WTC11 (cell line): Measurements from ENCODE around the gene BAIAP2. TPM values are rescaled to one million over a fixed set of nuclear protein-coding genes. Genes with fewer than 3 reads are reported as not detected.

Experiments used
- ATAC-seq: fragments of 200-7000 bp; cut with Tn5 transposase; 2 replicates; pipeline ENCODE4 v1.10.0; 2021; ENCODE audit warnings: mild to moderate bottlenecking, moderate library complexity
- CTCF ChIA-PET: fragments of 300-600 bp; sonication (Branson Sonifier 250); formaldehyde crosslinking; loops from one replicate; lab custom pipeline; 2021; ENCODE audit warnings: antibody characterized with exemption; lab: Charles Lee
- POLR2A ChIA-PET: fragments of 350-600 bp; sonication (Branson Sonifier 250); formaldehyde crosslinking; loops from one replicate; lab custom pipeline; 2021; ENCODE audit warnings: antibody characterized with exemption; lab: Charles Lee
- DNase-seq: peaks from one replicate; pipeline ENCODE4 v3.0.0; 2021; ENCODE audit warnings: low spot score
- H3K27ac Mint-ChIP-seq: 2 replicates; pipeline ENCODE4 v1.8.0; 2021; ENCODE audit warnings: mixed read lengths
- H3K27me3 Mint-ChIP-seq: 2 replicates; pipeline ENCODE4 v1.8.0; 2021; ENCODE audit warnings: low read depth, mild to moderate bottlenecking, moderate library complexity, mixed read lengths
- H3K36me3 Mint-ChIP-seq: 2 replicates; pipeline ENCODE4 v1.8.0; 2021; ENCODE audit warnings: mixed read lengths
- H3K4me1 Mint-ChIP-seq: 2 replicates; pipeline ENCODE4 v1.8.0; 2022; ENCODE audit warnings: mixed read lengths
- H3K4me3 Mint-ChIP-seq: 2 replicates; pipeline ENCODE4 v1.8.0; 2021; ENCODE audit warnings: mild to moderate bottlenecking, moderate library complexity, mixed read lengths
- H3K9me3 Mint-ChIP-seq: 2 replicates; pipeline ENCODE4 v1.8.0; 2021; ENCODE audit warnings: mixed read lengths
- ARID4B ChIP-seq: sonication (generic); formaldehyde crosslinking; IDR thresholded peaks from 2 replicates; pipeline ENCODE4 v1.8.0; 2023; ENCODE audit warnings: missing genetic modification reagents, mild to moderate bottlenecking, borderline replicate concordance
- ETV6 ChIP-seq: sonication (generic); formaldehyde crosslinking; IDR thresholded peaks from 2 replicates; pipeline ENCODE4 v1.8.1; 2022; ENCODE audit warnings: mild to moderate bottlenecking, missing genetic modification reagents
- FOXP1 ChIP-seq: sonication (generic); formaldehyde crosslinking; IDR thresholded peaks from 2 replicates; pipeline ENCODE4 v1.8.0; 2022; ENCODE audit warnings: missing genetic modification reagents, mild to moderate bottlenecking, moderate library complexity, borderline replicate concordance
- GABPB1 ChIP-seq: sonication (generic); formaldehyde crosslinking; IDR thresholded peaks from 2 replicates; pipeline ENCODE4 v1.8.1; 2023; ENCODE audit warnings: mild to moderate bottlenecking, missing genetic modification reagents
- IRF2 ChIP-seq: sonication (generic); formaldehyde crosslinking; IDR thresholded peaks from 2 replicates; pipeline ENCODE4 v1.8.0; 2022; ENCODE audit warnings: low read depth, missing genetic modification reagents, borderline replicate concordance
- KAT7 ChIP-seq: sonication (generic); formaldehyde crosslinking; IDR thresholded peaks from 2 replicates; pipeline ENCODE4 v1.8.1; 2023; ENCODE audit warnings: missing genetic modification reagents, mild to moderate bottlenecking, borderline replicate concordance
- MYBL2 ChIP-seq: sonication (generic); formaldehyde crosslinking; IDR thresholded peaks from 2 replicates; pipeline ENCODE4 v1.8.1; 2023; ENCODE audit warnings: mild to moderate bottlenecking, moderate library complexity, missing genetic modification reagents
- NFYB ChIP-seq: sonication (generic); formaldehyde crosslinking; conservative IDR thresholded peaks from 2 replicates; pipeline ENCODE4 v1.8.0; 2022; ENCODE audit warnings: low read depth, missing genetic modification reagents
- OVOL2 ChIP-seq: fragments of 250-450 bp; sonication (Bioruptor Pico); IDR thresholded peaks from 2 replicates; pipeline ENCODE4 v1.9.0; 2021; ENCODE audit warnings: mild to moderate bottlenecking, borderline replicate concordance
- ZNF219 ChIP-seq: sonication (generic); formaldehyde crosslinking; IDR thresholded peaks from 2 replicates; pipeline ENCODE4 v1.8.0; 2023; ENCODE audit warnings: missing genetic modification reagents, mild to moderate bottlenecking, borderline replicate concordance
- ZNF281 ChIP-seq: sonication (generic); formaldehyde crosslinking; IDR thresholded peaks from 2 replicates; pipeline ENCODE4 v1.8.0; 2023; ENCODE audit warnings: mild to moderate bottlenecking, missing genetic modification reagents
- ZNF396 ChIP-seq: fragments of 250-450 bp; sonication (Bioruptor Pico); IDR thresholded peaks from 2 replicates; pipeline ENCODE4 v1.8.0; 2021; ENCODE audit warnings: mild to moderate bottlenecking, moderate library complexity, borderline replicate concordance
- ZNF532 ChIP-seq: fragments of 250-450 bp; sonication (Bioruptor Pico); IDR thresholded peaks from 2 replicates; pipeline ENCODE4 v1.9.0; 2021; ENCODE audit warnings: mild to moderate bottlenecking, borderline replicate concordance
- total RNA-seq: library from RNA; stranded (reverse); gene quantifications from 3 replicates; pipeline ENCODE4 v1.2.3, GENCODE V29; 2021

The BAIAP2 gene
- total RNA-seq, 1 experiment from 2014 or later: 20.7 TPM

- H3K4me1 Mint-ChIP-seq: peaks cover 7% of the 10 kb centered on the region
- ChIA-PET CTCF (interaction anchor here (1.4 to 1.7 kb wide), 4 partner anchors 31 to 98 kb away, joined by 3 to 6 read pairs (median 4); no protein-coding TSS in a partner anchor), POLR2A (interaction anchor here (0.8 kb wide), 1 partner anchor 13 kb away, joined by 3 read pairs; no protein-coding TSS in a partner anchor)
- H3K27me3 Mint-ChIP-seq: no peaks in the 10 kb centered on the region
- 0 out of 2 replicates have a peak, but pooled peaks have one; percentile 31 for TF ChIP-seq GABPB1
- no peak for TF ChIP-seq OVOL2
- no peak for DNase-seq
- H3K27ac Mint-ChIP-seq: peak overlapping the region; percentile 85
- ATAC-seq: no peak
- no peak overlapping the region for H3K4me3 Mint-ChIP-seq
- no peaks in the 10 kb centered on the region for H3K36me3 Mint-ChIP-seq
- H3K9me3 Mint-ChIP-seq: no peaks in the 10 kb centered on the region
These were observed 10.0 kb downstream of the BAIAP2 start for GRCh38 chr17:81044764-81045589.

GRCh38 chr17:81045590-81046095 is 10.7 kb downstream of the BAIAP2 start:
- Mint-ChIP-seq H3K9me3 (no peaks in the 10 kb centered on the region), H3K27me3 (no peaks in the 10 kb centered on the region), H3K4me1 (peaks cover 7% of the 10 kb centered on the region), H3K27ac (no peak overlapping the region), H3K4me3 (no peak overlapping the region), H3K36me3 (no peaks in the 10 kb centered on the region)
- ATAC-seq (no peak), DNase-seq (no peak)
- ChIA-PET CTCF (interaction anchor here (0.8 to 1.7 kb wide), 2 partner anchors 22 to 56 kb away, joined by 3 to 6 read pairs; no protein-coding TSS in a partner anchor), POLR2A (no interaction called here)
- TF ChIP-seq ZNF396 (CRISPR knock-in tag): no peak
- no peak for TF ChIP-seq MYBL2 (CRISPR knock-in tag)
- no peak for TF ChIP-seq ZNF219
- TF ChIP-seq NFYB (CRISPR knock-in tag): no peak
- no peak for TF ChIP-seq IRF2 (CRISPR knock-in tag)
- no peak for TF ChIP-seq ETV6 (CRISPR knock-in tag)
- TF ChIP-seq ZNF281 (CRISPR knock-in tag): no peak
- no peak for TF ChIP-seq FOXP1 (CRISPR knock-in tag)
- TF ChIP-seq KAT7 (CRISPR knock-in tag): no peak
- TF ChIP-seq ZNF532 (CRISPR knock-in tag): no peak
- no peak for TF ChIP-seq ARID4B
